T-cell (primary cell): ENCODE measurements around the gene VMO1. TPM values are rescaled to one million over a fixed set of nuclear protein-coding genes. Genes with fewer than 3 reads are reported as not detected.

Experiments used
- ATAC-seq, 4 experiments: fragments of 200-7000 bp in 3 of 4; fragments of 150-1000 bp in 1 of 4; cut with Tn5 transposase; replicated peaks in 1 of 4; 1 replicate in 3 of 4; 2 replicates in 1 of 4; pipeline ENCODE4 v1.10.0; 2021; ENCODE audit warnings: moderate library complexity in 3 of 4, mild to moderate bottlenecking in 2 of 4, moderate number of reproducible peaks in 1 of 4
- CTCF ChIA-PET, 2 donors: fragments of 300-600 bp; sonication (Branson Sonifier 250); formaldehyde crosslinking; loops; one replicate each; lab custom pipeline; 2022; ENCODE audit warnings: antibody characterized with exemption in 2 of 2; lab: Charles Lee
- POLR2A ChIA-PET, 2 donors: fragments of 300-600 bp; sonication (Branson Sonifier 250); formaldehyde crosslinking; loops; one replicate each; lab custom pipeline; 2022; ENCODE audit warnings: antibody characterized with exemption in 2 of 2; lab: Charles Lee
- DNase-seq, 35 experiments: peaks; one replicate each; pipeline versions ENCODE4 v3.0.0 to v3.0.0-alpha.2; 2013 to 2023
- H3K27ac ChIP-seq: one replicate; pipeline ENCODE4 v1.5.1; 2013; ENCODE audit warnings: low read length
- H3K27me3 ChIP-seq, 2 experiments: replicated peaks in 1 of 2; 1 replicate in 1 of 2; 2 replicates in 1 of 2; pipeline versions ENCODE4 v1.6.1 to v1.7.0; 2013; ENCODE audit warnings: low read length in 1 of 2, mixed read lengths in 1 of 2; ENCODE audit not compliant: control insufficient read depth in 2 of 2, insufficient read depth in 2 of 2; ENCODE audit errors: extremely low read depth in 1 of 2
- H3K36me3 ChIP-seq, 2 donors: 1 replicate in 1 of 2; 2 replicates in 1 of 2; pipeline versions ENCODE4 v1.6.1 to v1.7.0; 2013; ENCODE audit warnings: low read length in 1 of 2; ENCODE audit not compliant: control insufficient read depth in 2 of 2, insufficient read depth in 1 of 2; ENCODE audit errors: extremely low read depth in 1 of 2
- H3K4me1 ChIP-seq, 2 experiments: 1 replicate in 1 of 2; 2 replicates in 1 of 2; pipeline versions ENCODE4 v1.6.1 to v1.7.0; 2013; ENCODE audit warnings: low read length in 2 of 2, mixed read lengths in 1 of 2; ENCODE audit not compliant: insufficient read depth in 2 of 2, control insufficient read depth in 1 of 2; ENCODE audit errors: extremely low read depth in 1 of 2
- H3K4me3 ChIP-seq, 2 donors: 1 replicate in 1 of 2; 2 replicates in 1 of 2; pipeline versions ENCODE4 v1.5.1 to v1.7.0; 2013; ENCODE audit warnings: mild to moderate bottlenecking in 2 of 2, low read length in 1 of 2, moderate library complexity in 1 of 2; ENCODE audit not compliant: control insufficient read depth in 1 of 2; ENCODE audit errors: extremely low read depth in 1 of 2
- H3K9me3 ChIP-seq: 2 replicates; pipeline ENCODE4 v1.7.0; 2013
- H3K27ac Mint-ChIP-seq, 2 donors: one replicate each; pipeline ENCODE4 v1.8.0; 2020 to 2021; ENCODE audit warnings: mild to moderate bottlenecking in 2 of 2, mixed read lengths in 2 of 2
- H3K27me3 Mint-ChIP-seq, 2 donors: one replicate each; pipeline ENCODE4 v1.8.0; 2021 to 2022; ENCODE audit warnings: mixed read lengths in 2 of 2
- H3K36me3 Mint-ChIP-seq: one replicate; pipeline ENCODE4 v1.8.0; 2021; ENCODE audit warnings: mixed read lengths
- H3K4me1 Mint-ChIP-seq, 3 donors: one replicate each; pipeline ENCODE4 v1.8.0; 2020 to 2022; ENCODE audit warnings: mixed read lengths in 3 of 3, mild to moderate bottlenecking in 1 of 3
- H3K4me3 Mint-ChIP-seq, 3 donors: one replicate each; pipeline ENCODE4 v1.8.0; 2020 to 2022; ENCODE audit warnings: mild to moderate bottlenecking in 3 of 3, mixed read lengths in 3 of 3, moderate library complexity in 3 of 3
- H3K9me3 Mint-ChIP-seq, 3 donors: one replicate each; pipeline ENCODE4 v1.8.0; 2020 to 2022; ENCODE audit warnings: mixed read lengths in 3 of 3
- WGBS: methylation state at CpG from one replicate; pipeline ENCODE4 v1.1.5; 2013; ENCODE audit warnings: missing lambda C conversion rate; ENCODE audit not compliant: insufficient coverage; 5-methylcytosine and 5-hydroxymethylcytosine counted together
- total RNA-seq, 35 experiments: library from RNA in 6 of 35; stranded (reverse) in 6 of 35; fragments of 120-200 nt in 1 of 35; gene quantifications; one replicate each; pipeline versions ENCODE4 v1.2.1 to v1.2.4 and lab custom pipeline; 2013 to 2026

Gene VMO1
- total RNA-seq, 5 donors from 2014 or later (not counting 1 experiment from before 2014, with no cell fraction given): 0.38 to 0.82 (median 0.59) TPM; not detected in 1

DNA sequence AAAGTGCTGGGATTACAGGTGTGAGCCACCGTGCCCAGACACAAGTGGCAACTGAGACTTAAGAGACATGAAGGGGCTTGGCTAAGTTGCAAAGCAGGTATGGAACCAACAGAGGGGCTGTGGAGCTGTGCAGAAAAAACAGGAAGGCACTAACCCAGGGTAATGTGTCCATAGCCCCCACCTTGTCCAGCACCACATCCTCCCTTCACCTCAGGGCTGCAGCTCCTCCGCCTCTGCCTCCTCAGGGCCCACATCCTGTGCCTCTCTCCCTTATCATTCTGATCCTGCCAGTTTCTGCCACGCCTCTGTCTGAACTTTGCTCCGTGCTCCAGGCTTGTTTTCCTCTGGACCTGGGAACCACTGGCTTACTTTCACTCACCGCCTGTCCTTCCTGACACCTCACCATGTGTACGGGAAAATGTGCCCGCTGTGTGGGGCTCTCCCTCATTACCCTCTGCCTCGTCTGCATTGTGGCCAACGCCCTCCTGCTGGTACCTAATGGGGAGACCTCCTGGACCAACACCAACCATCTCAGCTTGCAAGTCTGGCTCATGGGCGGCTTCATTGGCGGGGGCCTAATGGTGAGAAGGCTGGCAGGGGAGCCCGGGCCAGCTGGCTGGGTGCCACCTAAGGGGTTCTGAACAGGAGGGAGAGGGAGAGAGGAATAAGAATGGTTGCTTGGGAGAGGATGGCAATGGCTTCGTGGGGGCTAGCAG lies 14.5 kb downstream of the VMO1 start, which contains the start of gene TM4SF5:
Gene TM4SF5, plus strand, starts transcription at position 368 of the 716 bp plus-strand sequence. Its CDS starts 37 bp downstream, at position 405.
- H3K4me3 Mint-ChIP-seq: no peak within 1 kb of the TSS
- ChIA-PET CTCF (no interaction called here), POLR2A (no interaction called here)
- DNase-seq (no peak), ATAC-seq (peak; percentile 44 to 83 (median 70))
- Histone ChIP-seq H3K27me3 (peaks cover 0 to 27% of the 10 kb centered on the region in 2 experiments), H3K4me1 (peaks cover 0 to 11% of the 10 kb centered on the region in 2 experiments), H3K4me3 (no peak within 1 kb of the TSS), H3K27ac (no peak within 1 kb of the TSS), H3K36me3 (no peaks in the 10 kb centered on the region), H3K9me3 (no peaks in the 10 kb centered on the region)
- H3K4me1 Mint-ChIP-seq: peaks cover 7 to 9% (median 7%) of the 10 kb centered on the region in 3 donors
- H3K27me3 Mint-ChIP-seq: peaks cover 4 to 6% of the 10 kb centered on the region in 2 donors
- H3K36me3 Mint-ChIP-seq: no peaks in the 10 kb centered on the region
- 45% methylated on average over 10 of the region's 13 CpGs for WGBS
- H3K9me3 Mint-ChIP-seq: no peaks in the 10 kb centered on the region
- H3K27ac Mint-ChIP-seq: no peak within 1 kb of the TSS

DNA sequence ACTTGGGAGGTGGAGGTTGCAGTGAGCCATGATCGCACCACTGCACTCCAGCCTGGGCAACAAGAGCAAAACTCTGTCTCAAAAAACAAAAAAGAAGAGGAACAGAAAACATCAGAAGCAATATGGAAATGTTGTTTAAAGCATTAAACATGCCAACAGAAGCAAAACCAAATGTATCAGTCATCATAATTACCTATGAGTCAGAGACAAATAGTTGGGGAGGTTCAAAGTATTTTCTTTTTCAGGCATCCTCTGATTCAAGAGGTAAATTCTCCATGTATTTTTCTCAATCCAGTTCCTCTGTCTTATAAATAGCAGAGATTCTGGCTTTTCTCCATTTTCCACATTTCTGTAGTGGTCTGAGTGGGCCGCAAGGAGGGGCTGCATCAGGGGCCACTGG lies 16.5 kb downstream of the VMO1 start:
- CTCF ChIA-PET: no interaction called here
- no peak for ATAC-seq
- Histone ChIP-seq H3K27me3 (peaks cover 0 to 27% of the 10 kb centered on the region in 2 experiments), H3K9me3 (no peaks in the 10 kb centered on the region), H3K4me1 (peaks cover 0 to 11% of the 10 kb centered on the region in 2 experiments), H3K27ac (no peak overlapping the region), H3K4me3 (no peak overlapping the region), H3K36me3 (no peaks in the 10 kb centered on the region)
- no peak overlapping the region for H3K4me3 Mint-ChIP-seq
- H3K27me3 Mint-ChIP-seq: peaks cover 4 to 5% of the 10 kb centered on the region in 2 donors
- H3K36me3 Mint-ChIP-seq: no peaks in the 10 kb centered on the region
- no peaks in the 10 kb centered on the region for H3K9me3 Mint-ChIP-seq
- DNase-seq: no peak
- POLR2A ChIA-PET: interaction anchor here in 1 of 2 donors (0.6 kb wide), 1 partner anchor 126 kb away, joined by 13 read pairs; no protein-coding TSS in a partner anchor
- H3K27ac Mint-ChIP-seq: no peak overlapping the region
- WGBS: 100% methylated on average over 2 of the region's 2 CpGs
- H3K4me1 Mint-ChIP-seq: peaks cover 7 to 9% (median 7%) of the 10 kb centered on the region in 3 donors

DNA sequence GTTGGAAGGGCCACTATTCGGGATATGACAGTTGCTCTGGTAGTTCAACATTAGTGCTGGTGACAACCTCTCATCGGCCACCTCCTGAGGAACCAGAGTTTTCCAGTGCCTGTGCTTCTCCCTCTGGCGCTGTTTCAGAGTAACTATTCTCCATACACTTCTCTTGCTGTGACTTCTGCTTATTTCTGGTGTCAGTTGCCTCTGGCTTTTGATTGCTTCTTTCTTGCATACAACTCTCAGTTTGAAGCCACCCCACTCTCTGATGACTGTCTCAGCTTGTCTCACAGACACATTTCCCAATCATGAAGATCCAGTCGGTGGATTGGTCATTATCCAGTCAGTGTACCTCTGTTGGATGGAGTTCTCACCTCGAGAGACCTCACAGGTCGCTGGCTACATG lies 17.9 kb downstream of the VMO1 start:
- 96% methylated on average over 3 of the region's 6 CpGs for WGBS
- H3K27me3 ChIP-seq: peaks cover 0 to 27% of the 10 kb centered on the region in 2 experiments
- no peak for ATAC-seq
- H3K4me3 ChIP-seq: no peak overlapping the region
- H3K27ac ChIP-seq: no peak overlapping the region
- H3K4me1 Mint-ChIP-seq: peaks cover 7 to 9% (median 7%) of the 10 kb centered on the region in 3 donors
- POLR2A ChIA-PET: no interaction called here
- H3K36me3 ChIP-seq: no peaks in the 10 kb centered on the region
- H3K4me1 ChIP-seq: peaks cover 0 to 11% of the 10 kb centered on the region in 2 experiments
- H3K9me3 Mint-ChIP-seq: no peaks in the 10 kb centered on the region
- no peak for DNase-seq
- CTCF ChIA-PET: no interaction called here
- H3K4me3 Mint-ChIP-seq: no peak overlapping the region
- no peaks in the 10 kb centered on the region for H3K9me3 ChIP-seq
- peaks cover 4 to 7% of the 10 kb centered on the region in 2 donors for H3K27me3 Mint-ChIP-seq
- no peak overlapping the region for H3K27ac Mint-ChIP-seq
- no peaks in the 10 kb centered on the region for H3K36me3 Mint-ChIP-seq

DNA sequence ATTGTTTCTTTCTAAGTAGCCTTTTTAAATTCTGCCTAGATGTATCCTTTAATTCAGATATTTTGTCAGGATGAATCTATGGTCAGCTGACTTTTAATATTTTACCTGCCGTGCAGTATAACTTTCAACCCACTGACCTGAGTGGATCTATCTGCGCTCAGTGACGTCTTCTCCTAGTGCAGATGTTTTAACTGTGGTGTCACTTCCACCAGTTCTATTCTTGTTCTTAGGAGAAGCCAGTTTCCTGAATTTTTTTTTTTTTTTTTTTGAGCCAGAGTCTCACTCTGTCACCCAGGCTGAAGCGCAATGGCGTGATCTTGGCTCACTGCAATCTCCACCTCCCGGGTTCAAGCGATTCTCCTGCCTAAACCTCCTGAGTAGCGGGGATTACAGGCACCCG lies 19.4 kb downstream of the VMO1 start:
- H3K4me1 ChIP-seq: peaks cover 0 to 7% of the 10 kb centered on the region in 2 experiments
- ATAC-seq (no peak), DNase-seq (no peak)
- Mint-ChIP-seq H3K9me3 (no peaks in the 10 kb centered on the region), H3K27ac (no peak overlapping the region), H3K36me3 (no peaks in the 10 kb centered on the region), H3K27me3 (peaks cover 4 to 7% of the 10 kb centered on the region in 2 donors), H3K4me1 (peaks cover 4 to 5% (median 4%) of the 10 kb centered on the region in 3 donors), H3K4me3 (no peak overlapping the region)
- POLR2A ChIA-PET: interaction anchor here in 1 of 2 donors (0.7 kb wide), 1 partner anchor 79 kb away, joined by 10 read pairs; no protein-coding TSS in a partner anchor
- H3K27me3 ChIP-seq: peaks cover 0 to 17% of the 10 kb centered on the region in 2 experiments
- no peak overlapping the region for H3K4me3 ChIP-seq
- CTCF ChIA-PET: no interaction called here
- WGBS: 100% methylated on average over 5 of the region's 9 CpGs
- no peaks in the 10 kb centered on the region for H3K36me3 ChIP-seq
- no peak overlapping the region for H3K27ac ChIP-seq
- no peaks in the 10 kb centered on the region for H3K9me3 ChIP-seq

DNA sequence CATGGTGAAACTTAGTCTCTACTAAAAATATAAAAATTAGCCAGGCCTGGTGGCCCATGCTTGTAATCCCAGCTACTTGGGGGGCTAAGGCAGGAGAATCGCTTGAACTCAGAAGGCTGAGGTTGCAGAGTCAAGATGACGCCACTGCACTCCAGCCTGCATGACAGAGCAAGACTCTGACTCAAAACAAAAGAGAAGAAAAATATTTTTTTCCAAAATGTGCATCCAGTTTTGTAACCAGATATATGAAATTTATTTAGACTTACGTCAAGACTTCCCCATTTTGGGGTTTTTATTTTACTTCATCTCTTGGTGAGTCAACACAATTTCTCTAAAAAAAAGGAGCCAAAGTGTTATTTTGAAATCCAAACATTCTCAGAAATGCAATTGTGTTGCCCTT lies 20.0 kb downstream of the VMO1 start:
- Mint-ChIP-seq H3K27ac (no peak overlapping the region), H3K36me3 (no peaks in the 10 kb centered on the region), H3K27me3 (peaks cover 4 to 7% of the 10 kb centered on the region in 2 donors), H3K9me3 (no peaks in the 10 kb centered on the region), H3K4me3 (no peak overlapping the region), H3K4me1 (peaks cover 0 to under 1% (median 0%) of the 10 kb centered on the region in 3 donors)
- Histone ChIP-seq H3K27me3 (peaks cover 0 to 13% of the 10 kb centered on the region in 2 experiments), H3K36me3 (no peaks in the 10 kb centered on the region), H3K27ac (no peak overlapping the region), H3K4me3 (no peak overlapping the region), H3K9me3 (no peaks in the 10 kb centered on the region), H3K4me1 (peaks cover 0 to 1% of the 10 kb centered on the region in 2 experiments)
- WGBS: no CpG with 5 or more reads among the region's 3 CpGs
- CTCF ChIA-PET: no interaction called here
- POLR2A ChIA-PET: no interaction called here
- no peak for ATAC-seq
- DNase-seq: no peak

DNA sequence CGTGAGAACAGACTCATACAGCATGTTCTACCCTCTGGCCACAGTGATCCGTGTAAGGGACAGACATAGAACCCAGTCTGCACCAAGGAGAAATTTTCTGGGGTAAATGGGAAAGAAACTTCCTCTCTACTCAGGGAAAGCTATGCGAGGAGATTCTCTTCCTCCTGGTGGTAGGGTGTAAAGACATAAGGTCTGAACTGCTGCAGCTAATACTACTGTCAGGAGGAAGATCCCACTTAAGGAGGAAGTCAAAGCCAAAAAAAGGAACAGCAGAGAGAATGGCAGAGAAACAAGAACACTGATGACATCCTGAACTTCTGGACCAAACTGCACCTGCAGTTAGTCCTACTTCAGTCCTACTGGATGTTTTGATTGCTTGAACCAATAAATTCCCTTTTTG lies 21.6 kb downstream of the VMO1 start:
- Mint-ChIP-seq H3K27me3 (peaks cover 4 to 8% of the 10 kb centered on the region in 2 donors), H3K9me3 (no peaks in the 10 kb centered on the region), H3K27ac (no peak overlapping the region), H3K4me3 (no peak overlapping the region), H3K4me1 (no peaks in the 10 kb centered on the region), H3K36me3 (no peaks in the 10 kb centered on the region)
- H3K27me3 ChIP-seq: peaks cover 0 to 10% of the 10 kb centered on the region in 2 experiments
- DNase-seq: no peak
- H3K4me1 ChIP-seq: no peaks in the 10 kb centered on the region
- no peak overlapping the region for H3K27ac ChIP-seq
- no peak overlapping the region for H3K4me3 ChIP-seq
- CTCF ChIA-PET: interaction anchor here in 1 of 2 donors (0.7 kb wide), 1 partner anchor 9 kb away, joined by 3 read pairs; no protein-coding TSS in a partner anchor
- no peaks in the 10 kb centered on the region for H3K9me3 ChIP-seq
- POLR2A ChIA-PET: no interaction called here
- no peaks in the 10 kb centered on the region for H3K36me3 ChIP-seq
- ATAC-seq: no peak
- WGBS: no CpG with 5 or more reads among the region's 3 CpGs
